Keratinocyte (primary cell): ENCODE data around the gene CA9.

Source experiments
- CTCF ChIP-seq, 3 experiments: IDR thresholded peaks in 1 of 3; conservative IDR thresholded peaks in 1 of 3; optimal IDR thresholded peaks in 1 of 3; 2 replicates in 2 of 3; 3 replicates in 1 of 3; pipeline versions ENCODE3 to v1.5.1; 2011; ENCODE audit warnings: low read length in 3 of 3, mild to moderate bottlenecking in 3 of 3, moderate library complexity in 2 of 3, control low read depth in 1 of 3, inconsistent platforms in 1 of 3; ENCODE audit not compliant: insufficient read depth in 2 of 3; ENCODE audit errors: extremely low read depth in 1 of 3
- EZH2 ChIP-seq: IDR thresholded peaks from one replicate; pipeline ENCODE4 v1.6.1; 2012; ENCODE audit warnings: inconsistent platforms, mild to moderate bottlenecking, low read length, moderate library complexity

- TF ChIP-seq EZH2 (no peak), CTCF (optimal IDR thresholded peaks at IDR 0.05 in 1 of 3, IDR thresholded peaks at IDR 0.05 in 1 of 3, conservative IDR thresholded peaks at IDR 0.05 in 1 of 3; ENCODE audit: extremely low read depth in 1 of 3, insufficient read depth in 2 of 3, low read length in 3 of 3) (no peak)
These were observed 6.1 kb downstream of the CA9 start for GRCh38 chr9:35679766-35680330.
